K562 (cell line): ENCODE data around the gene GCK. TPM values are rescaled to one million over a fixed set of nuclear protein-coding genes. Genes with fewer than 3 reads are reported as not detected.

Experiments
- ATAC-seq: fragments of 200-7000 bp; cut with Tn5 transposase; 3 replicates; pipeline ENCODE4 v1.9.1; 2020; ENCODE audit warnings: moderate library complexity
- BruUV-seq: library from RNA; stranded (reverse); fragments of 400-500 nt; replicated peaks from 2 replicates; lab custom pipeline; 2021; lab: Mats Ljungman, UMichigan
- CTCF ChIA-PET: fragments of 300-600 bp; formaldehyde crosslinking; extraction: SDS; loops from one replicate; lab custom pipeline; 2021; ENCODE audit warnings: low intra/inter-chr PET ratio; lab: Yijun Ruan, JAX
- POLR2A ChIA-PET: fragments of 300-600, 350-650 bp; sonication (Branson Sonifier 250); formaldehyde crosslinking; extraction: SDS; loops from one replicate; lab custom pipeline; 2021; ENCODE audit warnings: antibody characterized with exemption, inconsistent platforms; lab: Yijun Ruan, JAX
- DNase-seq, 4 experiments: peaks; one replicate each; pipeline versions ENCODE4 v3.0.0 to v3.0.0-alpha.2; 2011 to 2018; ENCODE audit warnings: low spot score in 3 of 4, mixed read lengths in 3 of 4; ENCODE audit errors: extremely low read depth in 1 of 4
- FAIRE-seq: peaks from 2 replicates; lab custom pipeline; 2011; peaks lifted over from hg19 to GRCh38; lab: Jason Lieb, UNC
- H2AFZ ChIP-seq: 2 replicates; pipeline ENCODE4 v1.6.0; 2011; ENCODE audit warnings: low read depth, low read length, control low read depth, inconsistent platforms
- H3K27ac ChIP-seq: fragments of 200-600 bp; 3 replicates; pipeline ENCODE4 v1.8.0; 2011; ENCODE audit warnings: low read depth, mild to moderate bottlenecking, control low read depth, inconsistent platforms, low read length, moderate library complexity, mixed read lengths; ENCODE audit errors: extremely low read depth
- H3K27me3 ChIP-seq, 2 experiments: fragments of 300-600 bp in 1 of 2; 2 replicates in 1 of 2; 3 replicates in 1 of 2; pipeline versions ENCODE4 v1.6.0 to v1.8.0; 2011; ENCODE audit warnings: inconsistent platforms in 2 of 2, low read length in 2 of 2, mild to moderate bottlenecking in 1 of 2, mixed read lengths in 1 of 2, moderate library complexity in 1 of 2; ENCODE audit not compliant: control insufficient read depth in 2 of 2, insufficient read depth in 2 of 2
- H3K36me3 ChIP-seq: fragments of 300-600 bp; 3 replicates; pipeline ENCODE4 v1.8.0; 2011; ENCODE audit warnings: mild to moderate bottlenecking, low read length, inconsistent platforms; ENCODE audit not compliant: control insufficient read depth, insufficient read depth
- H3K4me1 ChIP-seq, 2 experiments: fragments of 200-600 bp in 1 of 2; replicated peaks in 1 of 2; 2 replicates in 1 of 2; 3 replicates in 1 of 2; pipeline versions ENCODE4 v1.5.1 to v1.8.0; 2011; ENCODE audit warnings: inconsistent platforms in 2 of 2, low read length in 2 of 2, mild to moderate bottlenecking in 1 of 2, mixed read lengths in 1 of 2, moderate library complexity in 1 of 2; ENCODE audit not compliant: control insufficient read depth in 2 of 2, insufficient read depth in 2 of 2
- H3K4me2 ChIP-seq: 2 replicates; pipeline ENCODE4 v1.6.1; 2011; ENCODE audit warnings: low read length, control low read depth, inconsistent platforms, mixed read lengths; ENCODE audit not compliant: insufficient read depth
- H3K4me3 ChIP-seq: fragments of 200-600 bp; sonication (generic), shearing (Covaris generic); 2 replicates; pipeline ENCODE4 v1.5.1; 2016; ENCODE audit warnings: control low read depth, inconsistent platforms
- H3K79me2 ChIP-seq: fragments of 200-600 bp; 3 replicates; pipeline ENCODE4 v1.8.0; 2011; ENCODE audit warnings: low read length, inconsistent platforms; ENCODE audit not compliant: control insufficient read depth, insufficient read depth
- H3K9ac ChIP-seq, 2 experiments: 2 replicates each; pipeline versions ENCODE4 v1.6.0 to v1.6.1; 2011; ENCODE audit warnings: low read depth in 2 of 2, low read length in 2 of 2, control low read depth in 1 of 2, inconsistent platforms in 1 of 2, mild to moderate bottlenecking in 1 of 2, mixed read lengths in 1 of 2; ENCODE audit not compliant: insufficient read depth in 1 of 2
- H3K9me1 ChIP-seq: one replicate; pipeline ENCODE4 v1.6.0; 2011; ENCODE audit warnings: inconsistent platforms, mild to moderate bottlenecking, low read length, moderate library complexity; ENCODE audit not compliant: control insufficient read depth, insufficient read depth
- H3K9me3 ChIP-seq: replicated peaks from 2 replicates; pipeline ENCODE4 v1.5.1; 2011; ENCODE audit warnings: low read depth, low read length, inconsistent platforms; ENCODE audit not compliant: control insufficient read depth, insufficient read depth
- H4K20me1 ChIP-seq: replicated peaks from 2 replicates; pipeline ENCODE4 v1.6.1; 2011; ENCODE audit warnings: low read length, inconsistent platforms, mixed read lengths; ENCODE audit not compliant: control insufficient read depth, insufficient read depth
- FOXK1 ChIP-seq: sonication (generic); formaldehyde crosslinking; IDR thresholded peaks from 2 replicates; pipeline ENCODE4 v1.8.0; 2022; ENCODE audit warnings: missing genetic modification reagents, mild to moderate bottlenecking, borderline replicate concordance
- GABPB1 ChIP-seq: sonication (generic); formaldehyde crosslinking; IDR thresholded peaks from 2 replicates; pipeline ENCODE4 v1.8.0; 2022; ENCODE audit warnings: mild to moderate bottlenecking, missing genetic modification reagents
- HCFC1 ChIP-seq: IDR thresholded peaks from 2 replicates; pipeline ENCODE4 v1.6.1; 2012; ENCODE audit warnings: low read depth, low read length, improper control_type of control experiment
- HMBOX1 ChIP-seq: sonication (generic); IDR thresholded peaks from 2 replicates; pipeline ENCODE4 v1.6.1; 2016
- MAFF ChIP-seq: IDR thresholded peaks from 2 replicates; pipeline ENCODE4 v1.6.1; 2012; ENCODE audit warnings: low read length, improper control_type of control experiment
- RFX7 ChIP-seq: fragments of 250-450 bp; sonication (Bioruptor Pico); IDR thresholded peaks from 2 replicates; pipeline ENCODE4 v1.5.1; 2021; ENCODE audit warnings: mild to moderate bottlenecking
- SPI1 ChIP-seq: IDR thresholded peaks from 2 replicates; pipeline ENCODE4 v1.6.1; 2011; ENCODE audit warnings: low read depth, low read length, control low read depth, borderline replicate concordance
- TARDBP ChIP-seq: fragments of 450-650 bp; IDR thresholded peaks from 2 replicates; pipeline ENCODE4 v1.6.1; 2016
- ZNF717 ChIP-seq: fragments of 250-450 bp; sonication (Bioruptor Pico); IDR thresholded peaks from 2 replicates; pipeline ENCODE4 v1.5.0; 2021
- WGBS: fragments of 100-300 bp; shearing (Covaris generic); methylation state at CpG from one replicate; pipeline ENCODE4 v1.1.6; 2016; ENCODE audit warnings: low coverage, mixed read lengths; ENCODE audit not compliant: insufficient coverage; ENCODE audit errors: missing lambda C conversion rate; 5-methylcytosine and 5-hydroxymethylcytosine counted together
- in situ Hi-C: fragments of 300-500 bp; cut with MboI; formaldehyde crosslinking; loops from 4 replicates; pipeline ENCODE4 v1.15.0; 2018; ENCODE audit warnings: inconsistent platforms, mixed read lengths
- intact Hi-C: fragments of 100-400 bp; cut with micrococcal nuclease; formaldehyde crosslinking; loops from 2 replicates; pipeline ENCODE4 v1.14.2; 2022
- polyA plus RNA-seq, 8 experiments: library from polyadenylated mRNA; depleted of rRNA in 4 of 8; stranded (reverse) in 5 of 8; unstranded in 3 of 8; fragments of >200 nt; fragmentation: Nextera tagmentation in 2 of 8; fragmentation: Illumina TruSeq in 1 of 8; extraction: Ambion mirVana in 2 of 8; extraction: Trizol in 1 of 8; gene quantifications; 2 replicates each; pipeline versions ENCODE4 v1.2.1 to v1.2.3, GENCODE V29; 2011 to 2014; ENCODE audit warnings: inconsistent platforms in 1 of 8, missing spikeins in 1 of 8
- total RNA-seq, 7 experiments: library from RNA; depleted of rRNA in 6 of 7; stranded (reverse); fragments of >200 nt in 6 of 7; fragmentation: Illumina TruSeq in 2 of 7; extraction: Trizol in 2 of 7; gene quantifications; 2 replicates each; pipeline versions ENCODE4 v1.2.1 to v1.2.3, GENCODE V29; 2011 to 2021; ENCODE audit warnings: low replicate concordance in 1 of 7

Gene GCK
- total and polyA plus RNA-seq, 9 of the 15 experiments (the other 6 are each of a cell fraction or from before 2014, with no cell fraction given) = 0.11 to 0.55 (median 0.16) TPM; not detected in 3

GRCh38 chr7:44105832-44106231, 83.4 kb downstream of the GCK start:
- intact Hi-C loops = no loop called here
- no peak overlapping the region for H3K4me2 ChIP-seq
- ChIA-PET POLR2A (interaction anchor here (0.8 to 2.7 kb wide), 2 partner anchors 9 to 18 kb away, joined by 3 to 16 read pairs; no protein-coding TSS in a partner anchor), CTCF (no interaction called here)
- H3K9me1 ChIP-seq = no peaks in the 10 kb centered on the region
- H3K9me3 ChIP-seq = no peaks in the 10 kb centered on the region
- H3K9ac ChIP-seq = no peak overlapping the region
- FAIRE-seq = no peak
- WGBS = 0% methylated on average over 2 of the region's 2 CpGs
- TF ChIP-seq ZNF717 (CRISPR knock-in tag) (no peak), FOXK1 (CRISPR knock-in tag) (no peak), RFX7 (CRISPR knock-in tag) (no peak), GABPB1 (no peak), TARDBP (no peak), HMBOX1 (no peak), SPI1 (peak; percentile 80), MAFF (no peak), HCFC1 (no peak)
- H3K4me3 ChIP-seq = no peak overlapping the region
- H3K4me1 ChIP-seq = peaks cover 0 to 46% of the 10 kb centered on the region in 2 experiments; a peak in 2 of 5 replicates
- ATAC-seq = no peak
- peaks cover 17 to 49% of the 10 kb centered on the region in 2 experiments; a peak in 4 of 5 replicates for H3K27me3 ChIP-seq
- no peaks in the 10 kb centered on the region for H3K36me3 ChIP-seq
- peaks cover 7% of the 10 kb centered on the region; the same call in 1 of the 2 replicates for H4K20me1 ChIP-seq
- BruUV-seq = no TSS peak
- in situ Hi-C loops = no loop called here
- H3K79me2 ChIP-seq = no peaks in the 10 kb centered on the region
- no peak overlapping the region for H2AFZ ChIP-seq
- no peak for DNase-seq
- no peak overlapping the region for H3K27ac ChIP-seq
